ENCODE results near the gene PIAS1. TPM values are rescaled to one million over a fixed set of nuclear protein-coding genes. Genes with fewer than 3 reads are reported as not detected.
"Not testable (repeated sequence)": the region's sequence is repeated elsewhere in the genome, so short reads cannot be mapped to it uniquely, and the experiment has no call there.

PIAS1 gene
- total and polyA plus RNA-seq, 2 donors from 2014 or later: 10.6 to 44.3 TPM

GRCh38 chr15:68224108-68224507 lies 170.0 kb downstream of the PIAS1 start:
- H3K4me1 ChIP-seq (ENCODE audit: control insufficient read depth in 2 of 3, insufficient read depth in 2 of 3, low read depth in 1 of 3, low read length in 3 of 3): peaks cover 0 to 11% (median 10%) of the 10 kb centered on the region in 3 donors
- no peaks in the 10 kb centered on the region for H3K36me3 ChIP-seq (ENCODE audit: control insufficient read depth in 2 of 3, insufficient read depth in 3 of 3, low read length in 3 of 3)
- H3K9me3 ChIP-seq (ENCODE audit: control insufficient read depth in 2 of 3, insufficient read depth in 1 of 3, low read length in 3 of 3): no peaks in the 10 kb centered on the region
- no peaks in the 10 kb centered on the region for H3K27me3 ChIP-seq (ENCODE audit: control insufficient read depth, insufficient read depth, low read length)
- no peak for TF ChIP-seq CTCF (IDR thresholded peaks at IDR 0.05; ENCODE audit: borderline replicate concordance, extremely low read depth, insufficient read depth)
- H3K4me3 ChIP-seq (ENCODE audit: low read length in 3 of 3): no peak overlapping the region
- H3K27ac ChIP-seq (ENCODE audit: low read depth in 2 of 2, low read length in 2 of 2): no peak overlapping the region
- no peak overlapping the region for H3K9ac ChIP-seq (ENCODE audit: low read length in 3 of 3)
- DNase-seq: no peak
- no peak for FAIRE-seq
- intact Hi-C loops (cut with DNase I): no loop called here

- Histone ChIP-seq H3K4me1 (ENCODE audit: control insufficient read depth in 2 of 3, insufficient read depth in 2 of 3, low read depth in 1 of 3, low read length in 3 of 3) (peaks cover 0 to 11% (median 10%) of the 10 kb centered on the region in 3 donors), H3K36me3 (ENCODE audit: control insufficient read depth in 2 of 3, insufficient read depth in 3 of 3, low read length in 3 of 3) (no peaks in the 10 kb centered on the region), H3K9ac (ENCODE audit: low read length in 3 of 3) (no peak overlapping the region), H3K27ac (ENCODE audit: low read depth in 2 of 2, low read length in 2 of 2) (no peak overlapping the region), H3K4me3 (ENCODE audit: low read length in 3 of 3) (no peak overlapping the region), H3K9me3 (ENCODE audit: control insufficient read depth in 2 of 3, insufficient read depth in 1 of 3, low read length in 3 of 3) (no peaks in the 10 kb centered on the region), H3K27me3 (ENCODE audit: control insufficient read depth, insufficient read depth, low read length) (no peaks in the 10 kb centered on the region)
- FAIRE-seq (no peak), DNase-seq (peak in 1 of 5 donors; percentile 15)
- intact Hi-C loops (cut with DNase I): no loop called here
- TF ChIP-seq CTCF (IDR thresholded peaks at IDR 0.05; ENCODE audit: borderline replicate concordance, extremely low read depth, insufficient read depth): no peak
Observed at GRCh38 chr15:68224546-68225250, 170.6 kb downstream of the PIAS1 start.

- H3K27ac ChIP-seq (ENCODE audit: low read depth in 2 of 2, low read length in 2 of 2); FAIRE-seq; H3K9me3 ChIP-seq (ENCODE audit: control insufficient read depth in 2 of 3, insufficient read depth in 1 of 3, low read length in 3 of 3); H3K9ac ChIP-seq (ENCODE audit: low read length in 3 of 3); DNase-seq; intact Hi-C loops (cut with DNase I); H3K27me3 ChIP-seq (ENCODE audit: control insufficient read depth, insufficient read depth, low read length); H3K36me3 ChIP-seq (ENCODE audit: control insufficient read depth in 2 of 3, insufficient read depth in 3 of 3, low read length in 3 of 3); H3K4me3 ChIP-seq (ENCODE audit: low read length in 3 of 3): not testable (repeated sequence)
- H3K4me1 ChIP-seq (ENCODE audit: control insufficient read depth in 2 of 3, insufficient read depth in 2 of 3, low read depth in 1 of 3, low read length in 3 of 3): peaks cover 0 to 15% (median 15%) of the 10 kb centered on the region in 3 donors
Observed at GRCh38 chr15:68225442-68225841, 171.3 kb downstream of the PIAS1 start.

- no peak for DNase-seq
- Histone ChIP-seq H3K9me3 (ENCODE audit: control insufficient read depth in 2 of 3, insufficient read depth in 1 of 3, low read length in 3 of 3) (no peaks in the 10 kb centered on the region), H3K4me3 (ENCODE audit: low read length in 3 of 3) (no peak overlapping the region), H3K27ac (ENCODE audit: low read depth in 2 of 2, low read length in 2 of 2) (no peak overlapping the region), H3K36me3 (ENCODE audit: control insufficient read depth in 2 of 3, insufficient read depth in 3 of 3, low read length in 3 of 3) (no peaks in the 10 kb centered on the region), H3K27me3 (ENCODE audit: control insufficient read depth, insufficient read depth, low read length) (no peaks in the 10 kb centered on the region), H3K4me1 (ENCODE audit: control insufficient read depth in 2 of 3, insufficient read depth in 2 of 3, low read depth in 1 of 3, low read length in 3 of 3) (peaks cover 0 to 17% (median 15%) of the 10 kb centered on the region in 3 donors), H3K9ac (ENCODE audit: low read length in 3 of 3) (no peak overlapping the region)
- intact Hi-C loops (cut with DNase I): no loop called here
- FAIRE-seq: no peak
- TF ChIP-seq CTCF (IDR thresholded peaks at IDR 0.05; ENCODE audit: borderline replicate concordance, extremely low read depth, insufficient read depth): no peak
Observed at GRCh38 chr15:68227643-68228142, 173.6 kb downstream of the PIAS1 start.
